NOMO-1 treated with dmso at 0.1 percent for 144 hours (cell line): Measurements from ENCODE around the gene ARF6.

ENCODE experiments used
- DNase-seq: peaks from one replicate; lab custom pipeline; 2025; ENCODE audit not compliant: unreplicated experiment; lab: John Stamatoyannopoulos, UW

ARF6 gene

GRCh38 chr14:49939884-49940510, 47.1 kb downstream of the ARF6 start:
- no peak for DNase-seq

GRCh38 chr14:49940808-49941421, 48.0 kb downstream of the ARF6 start:
- no peak for DNase-seq

- DNase-seq = no peak
These were observed 49.2 kb downstream of the ARF6 start for GRCh38 chr14:49942090-49942489.

- DNase-seq = no peak
These were observed 51.6 kb downstream of the ARF6 start for GRCh38 chr14:49944501-49944900.

- no peak for DNase-seq
These were observed 52.8 kb downstream of the ARF6 start for GRCh38 chr14:49945448-49946319.
